Testis (tissue), 2 donors: ENCODE results near the gene ZHX3.

Experiments used
- POLR2A ChIP-seq: fragments of 450-650 bp; IDR thresholded peaks from one replicate; pipeline ENCODE4 v1.6.1; 2017; ENCODE audit warnings: antibody characterized with exemption, mild to moderate bottlenecking, moderate library complexity
- TF ChIP-seq, protein P1 (sequence below), 3 experiments: fragments of 450-650 bp in 2 of 3; fragments of 200-600 bp in 1 of 3; sonication (generic) in 1 of 3; IDR thresholded peaks; one replicate each; pipeline ENCODE4 v1.5.1; 2016 to 2019; ENCODE audit warnings: antibody characterized with exemption in 3 of 3, mild to moderate bottlenecking in 2 of 3, moderate library complexity in 1 of 3

DNA sequence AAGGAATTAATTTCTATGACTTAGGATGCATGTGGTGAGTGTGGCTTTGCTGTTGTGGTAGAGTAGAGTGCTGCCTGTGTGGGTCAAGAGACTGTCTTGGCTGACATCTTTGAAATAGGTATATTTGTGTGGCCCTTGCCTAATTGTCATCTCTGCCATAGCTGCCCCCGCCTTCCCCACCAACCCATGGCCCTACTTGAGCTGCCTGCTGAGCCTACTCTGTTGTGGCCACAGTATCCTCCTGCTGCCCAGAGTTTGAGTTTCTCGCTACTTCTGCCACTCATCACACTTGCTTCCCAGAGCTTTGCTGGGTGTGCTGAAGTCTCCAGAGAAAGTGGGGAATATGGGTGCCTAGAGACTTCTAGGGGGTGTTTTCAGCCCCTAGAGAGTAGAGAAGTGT, 172.2 kb downstream of the ZHX3 start:
- TF ChIP-seq, protein P1, sequence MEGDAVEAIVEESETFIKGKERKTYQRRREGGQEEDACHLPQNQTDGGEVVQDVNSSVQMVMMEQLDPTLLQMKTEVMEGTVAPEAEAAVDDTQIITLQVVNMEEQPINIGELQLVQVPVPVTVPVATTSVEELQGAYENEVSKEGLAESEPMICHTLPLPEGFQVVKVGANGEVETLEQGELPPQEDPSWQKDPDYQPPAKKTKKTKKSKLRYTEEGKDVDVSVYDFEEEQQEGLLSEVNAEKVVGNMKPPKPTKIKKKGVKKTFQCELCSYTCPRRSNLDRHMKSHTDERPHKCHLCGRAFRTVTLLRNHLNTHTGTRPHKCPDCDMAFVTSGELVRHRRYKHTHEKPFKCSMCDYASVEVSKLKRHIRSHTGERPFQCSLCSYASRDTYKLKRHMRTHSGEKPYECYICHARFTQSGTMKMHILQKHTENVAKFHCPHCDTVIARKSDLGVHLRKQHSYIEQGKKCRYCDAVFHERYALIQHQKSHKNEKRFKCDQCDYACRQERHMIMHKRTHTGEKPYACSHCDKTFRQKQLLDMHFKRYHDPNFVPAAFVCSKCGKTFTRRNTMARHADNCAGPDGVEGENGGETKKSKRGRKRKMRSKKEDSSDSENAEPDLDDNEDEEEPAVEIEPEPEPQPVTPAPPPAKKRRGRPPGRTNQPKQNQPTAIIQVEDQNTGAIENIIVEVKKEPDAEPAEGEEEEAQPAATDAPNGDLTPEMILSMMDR (IDR thresholded peaks at IDR 0.05) = no peak
- TF ChIP-seq POLR2A = no peak
